Gastrocnemius medialis (tissue), 4 donors: ENCODE data around the gene MAN1C1. TPM values are rescaled to one million over a fixed set of nuclear protein-coding genes. Genes with fewer than 3 reads are reported as not detected.

Source experiments
- ATAC-seq, 2 donors: fragments of 150-250 bp; one replicate each; pipeline ENCODE4 v1.9.1; 2016
- DNase-seq, 2 donors: peaks; one replicate each; pipeline ENCODE4 v3.0.0-alpha.2; 2019
- H3K27ac ChIP-seq, 4 donors: fragments of 200-600 bp; sonication (generic); 1 replicate in 1 of 4; 2 replicates in 3 of 4; pipeline ENCODE4 v1.5.1; 2016 to 2018; ENCODE audit warnings: mild to moderate bottlenecking in 2 of 4, moderate library complexity in 1 of 4
- H3K27me3 ChIP-seq, 3 donors: fragments of 200-600 bp; sonication (generic) in 2 of 3; 1 replicate in 1 of 3; 2 replicates in 2 of 3; pipeline versions ENCODE4 v1.5.1 to v1.6.0; 2016 to 2019; ENCODE audit warnings: mild to moderate bottlenecking in 1 of 3, moderate library complexity in 1 of 3
- H3K36me3 ChIP-seq, 2 donors: fragments of 200-600 bp; sonication (generic) in 1 of 2; one replicate each; pipeline ENCODE4 v1.5.1; 2017 to 2018
- H3K4me1 ChIP-seq, 2 donors: fragments of 200-600 bp; sonication (generic) in 1 of 2; one replicate each; pipeline ENCODE4 v1.5.1; 2016 to 2017; ENCODE audit warnings: mild to moderate bottlenecking in 2 of 2
- H3K4me3 ChIP-seq, 4 donors: fragments of 200-600 bp; sonication (generic) in 3 of 4; 1 replicate in 1 of 4; 2 replicates in 3 of 4; pipeline ENCODE4 v1.5.1; 2016 to 2019; ENCODE audit warnings: mild to moderate bottlenecking in 2 of 4
- H3K9me3 ChIP-seq, 3 donors: fragments of 200-600 bp; sonication (generic) in 2 of 3; 1 replicate in 1 of 3; 2 replicates in 2 of 3; pipeline ENCODE4 v1.5.1; 2016 to 2019
- CTCF ChIP-seq, 5 experiments: fragments of 450-650 bp in 3 of 5; fragments of 200-600 bp in 2 of 5; sonication (generic) in 2 of 5; IDR thresholded peaks in 4 of 5; conservative IDR thresholded peaks in 1 of 5; 1 replicate in 4 of 5; 2 replicates in 1 of 5; pipeline ENCODE4 v1.5.1; 2016 to 2019; ENCODE audit warnings: antibody characterized with exemption in 5 of 5, mild to moderate bottlenecking in 3 of 5, moderate library complexity in 3 of 5
- POLR2A ChIP-seq, 2 donors: fragments of 450-650 bp; IDR thresholded peaks; one replicate each; pipeline ENCODE4 v1.6.1; 2017; ENCODE audit warnings: antibody characterized with exemption in 2 of 2, mild to moderate bottlenecking in 2 of 2, moderate library complexity in 2 of 2
- in situ Hi-C, 4 donors: fragments of 200-750 bp; cut with MboI; loops; one replicate each; pipeline versions ENCODE4 v1.15.0 to v1.8.0; 2017; ENCODE audit warnings: low sequenced_read_pairs in 4 of 4
- intact Hi-C: fragments of 100-400 bp; cut with DNase I; formaldehyde crosslinking; loops from one replicate; pipeline ENCODE4 v1.15.1; 2023; ENCODE audit warnings: low total_unique reads
- total RNA-seq, 4 donors: library from RNA; depleted of rRNA; stranded (reverse); fragments of >200 nt; gene quantifications; one replicate each; pipeline versions ENCODE4 v1.1.0 to v1.2.3, GENCODE V29; 2016

Gene MAN1C1
- total RNA-seq, 4 donors from 2014 or later, result 2.0 to 4.4 (median 2.5) TPM

GRCh38 chr1:25649505-25650288 lies 33.1 kb downstream of the MAN1C1 start:
- TF ChIP-seq CTCF (IDR thresholded peaks at IDR 0.05 in 4 of 5, conservative IDR thresholded peaks at IDR 0.05 in 1 of 5) (no peak), POLR2A (IDR thresholded peaks at IDR 0.05) (no peak)
- intact Hi-C loops (no loop called here), in situ Hi-C loops (no loop called here)
- Histone ChIP-seq H3K4me3 (no peak overlapping the region), H3K4me1 (peaks cover 24 to 42% of the 10 kb centered on the region in 2 donors), H3K27ac (no peak overlapping the region), H3K27me3 (no peaks in the 10 kb centered on the region), H3K36me3 (no peaks in the 10 kb centered on the region), H3K9me3 (no peaks in the 10 kb centered on the region)
- ATAC-seq (no peak), DNase-seq (no peak)

DNA sequence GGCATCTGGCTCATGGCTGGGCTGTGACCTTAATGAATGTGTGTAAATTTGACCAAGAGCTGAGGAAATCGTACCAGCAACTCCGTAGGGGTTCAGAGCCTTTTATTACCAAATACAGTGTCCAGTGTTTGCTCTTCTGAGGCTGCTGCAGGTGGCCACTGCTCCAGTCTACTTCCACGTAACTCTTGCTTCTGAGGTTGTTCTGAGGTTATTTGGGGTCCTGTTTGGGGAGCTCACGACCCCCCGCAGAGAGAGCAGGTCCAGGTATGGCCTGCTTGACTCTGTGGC lies 33.6 kb downstream of the MAN1C1 start:
- Histone ChIP-seq H3K4me3 (no peak overlapping the region), H3K4me1 (peaks cover 24 to 42% of the 10 kb centered on the region in 2 donors), H3K9me3 (no peaks in the 10 kb centered on the region), H3K36me3 (no peaks in the 10 kb centered on the region), H3K27ac (no peak overlapping the region), H3K27me3 (no peaks in the 10 kb centered on the region)
- no peak for ATAC-seq
- TF ChIP-seq CTCF (IDR thresholded peaks at IDR 0.05 in 4 of 5, conservative IDR thresholded peaks at IDR 0.05 in 1 of 5) (no peak), POLR2A (IDR thresholded peaks at IDR 0.05) (no peak)
- no peak for DNase-seq
- intact Hi-C loops (no loop called here), in situ Hi-C loops (no loop called here)

DNA sequence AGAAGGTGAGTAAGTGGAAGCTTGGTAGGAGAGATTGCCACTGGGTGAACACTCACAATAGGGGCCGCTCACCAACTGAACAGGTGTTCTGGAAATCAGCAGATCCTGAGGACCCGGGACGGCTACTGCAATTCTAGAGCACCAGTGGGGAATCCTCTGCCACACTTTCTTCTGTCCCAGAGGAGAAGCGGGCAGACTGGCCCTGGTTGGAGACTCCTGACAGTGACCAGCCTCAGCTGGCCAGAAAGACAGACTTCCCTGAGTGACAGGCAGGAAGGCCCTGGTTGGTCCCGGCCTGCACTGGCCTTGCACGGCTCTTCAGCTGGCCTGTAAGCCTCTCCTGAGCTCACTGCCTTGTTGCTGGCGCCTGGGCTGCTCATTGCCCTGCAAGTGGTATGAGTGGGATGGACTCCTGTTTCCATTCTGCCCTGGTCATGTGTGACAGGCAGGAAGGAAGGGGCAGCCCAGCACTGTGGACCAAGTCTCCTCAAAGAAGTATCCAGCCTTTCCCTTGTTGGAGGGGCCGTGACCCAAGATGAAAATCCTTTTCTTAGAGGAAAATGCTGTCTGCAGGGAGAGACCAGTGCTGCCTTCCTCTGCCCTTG lies 34.5 kb downstream of the MAN1C1 start:
- H3K36me3 ChIP-seq, result no peaks in the 10 kb centered on the region
- no peak overlapping the region for H3K27ac ChIP-seq
- H3K4me3 ChIP-seq, result no peak overlapping the region
- peaks cover 24 to 40% of the 10 kb centered on the region in 2 donors for H3K4me1 ChIP-seq
- no peaks in the 10 kb centered on the region for H3K27me3 ChIP-seq
- in situ Hi-C loops, result no loop called here
- intact Hi-C loops, result no loop called here
- no peak for DNase-seq
- ATAC-seq, result no peak
- no peaks in the 10 kb centered on the region for H3K9me3 ChIP-seq
- TF ChIP-seq CTCF (IDR thresholded peaks at IDR 0.05 in 4 of 5, conservative IDR thresholded peaks at IDR 0.05 in 1 of 5) (no peak), POLR2A (IDR thresholded peaks at IDR 0.05) (no peak)

- DNase-seq (peak; percentile 25 to 83), ATAC-seq (peak; percentile 79 to 98)
- H3K27ac ChIP-seq, result peak overlapping the region; percentile 20 to 54 (median 34)
- no peaks in the 10 kb centered on the region for H3K27me3 ChIP-seq
- TF ChIP-seq POLR2A (IDR thresholded peaks at IDR 0.05), result no peak
- no peak overlapping the region for H3K4me3 ChIP-seq
- H3K9me3 ChIP-seq, result no peaks in the 10 kb centered on the region
- H3K36me3 ChIP-seq, result no peaks in the 10 kb centered on the region
- in situ Hi-C loops (no loop called here), intact Hi-C loops (no loop called here)
- peaks cover 24 to 40% of the 10 kb centered on the region in 2 donors for H3K4me1 ChIP-seq
Observed at GRCh38 chr1:25651824-25652741, 35.5 kb downstream of the MAN1C1 start.

DNA sequence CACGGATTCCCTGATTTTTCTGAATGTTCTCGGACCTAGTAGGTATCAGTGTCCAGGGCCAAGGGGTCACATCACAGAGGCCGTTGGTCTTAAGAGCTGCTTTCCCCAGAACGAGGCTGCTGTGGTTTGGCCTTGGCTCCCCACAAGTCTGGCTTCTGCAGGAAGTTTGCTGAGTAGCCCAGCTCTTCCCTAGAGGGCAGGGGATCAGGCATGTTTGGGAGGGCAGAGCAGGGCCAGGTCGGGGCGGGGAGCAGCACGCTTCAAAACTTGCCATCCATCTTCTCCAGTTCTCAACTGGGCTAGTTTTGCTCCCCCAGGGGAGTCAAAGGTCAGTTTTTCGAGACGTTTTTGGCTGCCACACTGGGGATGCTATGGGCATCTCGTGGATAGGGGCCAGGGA lies 37.0 kb downstream of the MAN1C1 start:
- H3K4me3 ChIP-seq, result no peak overlapping the region
- no peaks in the 10 kb centered on the region for H3K36me3 ChIP-seq
- intact Hi-C loops, result no loop called here
- no peaks in the 10 kb centered on the region for H3K9me3 ChIP-seq
- TF ChIP-seq POLR2A (IDR thresholded peaks at IDR 0.05) (no peak), CTCF (IDR thresholded peaks at IDR 0.05 in 4 of 5, conservative IDR thresholded peaks at IDR 0.05 in 1 of 5) (no peak)
- ATAC-seq, result no peak
- DNase-seq, result no peak
- H3K4me1 ChIP-seq, result peaks cover 29 to 50% of the 10 kb centered on the region in 2 donors
- no peaks in the 10 kb centered on the region for H3K27me3 ChIP-seq
- H3K27ac ChIP-seq, result no peak overlapping the region
- in situ Hi-C loops, result no loop called here
